Measurements from ENCODE around the gene CILP.

- TF ChIP-seq CTCF (IDR thresholded peaks at IDR 0.05; ENCODE audit: insufficient read depth, low read length): no peak
- no peak for TF ChIP-seq SPI1 (IDR thresholded peaks at IDR 0.05; ENCODE audit: borderline replicate concordance, low read depth)
- TF ChIP-seq, protein P1, sequence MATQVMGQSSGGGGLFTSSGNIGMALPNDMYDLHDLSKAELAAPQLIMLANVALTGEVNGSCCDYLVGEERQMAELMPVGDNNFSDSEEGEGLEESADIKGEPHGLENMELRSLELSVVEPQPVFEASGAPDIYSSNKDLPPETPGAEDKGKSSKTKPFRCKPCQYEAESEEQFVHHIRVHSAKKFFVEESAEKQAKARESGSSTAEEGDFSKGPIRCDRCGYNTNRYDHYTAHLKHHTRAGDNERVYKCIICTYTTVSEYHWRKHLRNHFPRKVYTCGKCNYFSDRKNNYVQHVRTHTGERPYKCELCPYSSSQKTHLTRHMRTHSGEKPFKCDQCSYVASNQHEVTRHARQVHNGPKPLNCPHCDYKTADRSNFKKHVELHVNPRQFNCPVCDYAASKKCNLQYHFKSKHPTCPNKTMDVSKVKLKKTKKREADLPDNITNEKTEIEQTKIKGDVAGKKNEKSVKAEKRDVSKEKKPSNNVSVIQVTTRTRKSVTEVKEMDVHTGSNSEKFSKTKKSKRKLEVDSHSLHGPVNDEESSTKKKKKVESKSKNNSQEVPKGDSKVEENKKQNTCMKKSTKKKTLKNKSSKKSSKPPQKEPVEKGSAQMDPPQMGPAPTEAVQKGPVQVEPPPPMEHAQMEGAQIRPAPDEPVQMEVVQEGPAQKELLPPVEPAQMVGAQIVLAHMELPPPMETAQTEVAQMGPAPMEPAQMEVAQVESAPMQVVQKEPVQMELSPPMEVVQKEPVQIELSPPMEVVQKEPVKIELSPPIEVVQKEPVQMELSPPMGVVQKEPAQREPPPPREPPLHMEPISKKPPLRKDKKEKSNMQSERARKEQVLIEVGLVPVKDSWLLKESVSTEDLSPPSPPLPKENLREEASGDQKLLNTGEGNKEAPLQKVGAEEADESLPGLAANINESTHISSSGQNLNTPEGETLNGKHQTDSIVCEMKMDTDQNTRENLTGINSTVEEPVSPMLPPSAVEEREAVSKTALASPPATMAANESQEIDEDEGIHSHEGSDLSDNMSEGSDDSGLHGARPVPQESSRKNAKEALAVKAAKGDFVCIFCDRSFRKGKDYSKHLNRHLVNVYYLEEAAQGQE (IDR thresholded peaks at IDR 0.05; ENCODE audit: insufficient replicate concordance, low read depth): no peak
Measured at GRCh38 chr15:65206750-65207149, 4.5 kb downstream of the CILP start.
